ENCODE results near the gene TTC9B. TPM values are rescaled to one million over a fixed set of nuclear protein-coding genes. Genes with fewer than 3 reads are reported as not detected.

TTC9B gene
- total and polyA plus RNA-seq, 2 of the 4 experiments (the other 2 are of a cell fraction): not detected

DNA sequence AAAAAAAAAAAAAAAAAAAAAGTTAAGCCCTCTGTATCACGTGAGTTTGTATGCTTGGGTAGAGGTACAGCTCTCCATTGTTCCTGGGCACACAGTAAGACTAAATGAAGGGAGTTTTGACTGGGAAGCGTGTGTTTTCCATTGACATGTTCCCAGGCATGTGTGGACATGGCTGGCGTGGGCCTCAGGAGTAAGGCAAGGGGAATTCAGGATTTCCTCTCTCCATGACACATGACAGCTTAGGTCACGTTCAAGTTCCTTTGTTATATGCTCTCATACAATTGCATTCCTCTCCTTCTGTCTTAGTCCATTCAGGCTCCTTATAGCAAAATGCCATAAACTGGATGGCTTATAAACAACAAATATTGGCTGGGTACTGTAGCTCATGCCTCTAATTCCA is 44.1 kb downstream of the TTC9B start:
- WGBS, 2 experiments (ENCODE audit: extremely low coverage in 2 of 2, insufficient read length in 1 of 2): no CpG with 5 or more reads among the region's 4 CpGs
- Histone ChIP-seq H3K4ac (ENCODE audit: low read depth, low read length) (no peak overlapping the region), H3K4me3 (ENCODE audit: insufficient read depth, low read depth, low read length) (no peak overlapping the region), H4K20me1 (ENCODE audit: insufficient read depth, low read length) (no peaks in the 10 kb centered on the region), H4K8ac (ENCODE audit: low read depth in 2 of 2, low read length in 2 of 2) (no peak overlapping the region), H3K14ac (replicated peaks; ENCODE audit: low read depth, low read length) (no peak overlapping the region), H4K91ac (ENCODE audit: insufficient read depth, low read depth, low read length) (no peak overlapping the region), H3K23ac (ENCODE audit: low read depth, low read length) (no peak overlapping the region), H3K4me2 (ENCODE audit: low read depth, low read length) (no peak overlapping the region), H3K9me3 (ENCODE audit: control insufficient read depth, insufficient read depth, low read length) (no peaks in the 10 kb centered on the region), H3K4me1 (ENCODE audit: control insufficient read depth, insufficient read depth, low read length) (no peaks in the 10 kb centered on the region), H2BK120ac (ENCODE audit: low read depth, low read length) (no peak overlapping the region), H2AK5ac (ENCODE audit: low read depth, low read length) (no peak overlapping the region), H3K56ac (ENCODE audit: extremely low read depth, insufficient read depth, low read length) (no peak overlapping the region), H2BK20ac (ENCODE audit: low read depth, low read length) (no peak overlapping the region), H3K9ac (ENCODE audit: low read depth, low read length) (no peak overlapping the region), H2AK9ac (replicated peaks; ENCODE audit: low read depth, low read length, poor library complexity) (no peak overlapping the region), H3K27me3 (ENCODE audit: control insufficient read depth, insufficient read depth, low read length) (no peaks in the 10 kb centered on the region), H3K18ac (ENCODE audit: low read depth, low read length) (no peak overlapping the region), H2AFZ (replicated peaks; ENCODE audit: low read length, poor library complexity) (no peak overlapping the region), H3K79me1 (ENCODE audit: low read depth in 1 of 2, low read length in 2 of 2) (no peaks in the 10 kb centered on the region), H2BK5ac (ENCODE audit: low read depth, low read length, poor library complexity, severe bottlenecking) (no peak overlapping the region), H2BK15ac (ENCODE audit: low read depth, low read length) (no peak overlapping the region), H3K27ac (ENCODE audit: insufficient read depth, low read length) (no peak overlapping the region), H3K9me1 (ENCODE audit: insufficient read depth, low read length) (no peaks in the 10 kb centered on the region), H3K36me3 (ENCODE audit: control insufficient read depth, insufficient read depth, low read length) (no peaks in the 10 kb centered on the region), H4K5ac (ENCODE audit: low read depth, low read length) (no peak overlapping the region)
- DNase-seq: no peak
- dilution Hi-C loops (cut with HindIII; ENCODE audit: low sequenced_read_pairs, unreplicated experiment) (no loop called here), intact Hi-C loops (cut with micrococcal nuclease) (no loop called here), in situ Hi-C loops (cut with MboI; ENCODE audit: low sequenced_read_pairs) (no loop called here)
- no peak for ATAC-seq (ENCODE audit: low read depth)
- POLR2A ChIA-PET (ENCODE audit: unreplicated experiment): no interaction called here
- TF ChIP-seq, protein P1, sequence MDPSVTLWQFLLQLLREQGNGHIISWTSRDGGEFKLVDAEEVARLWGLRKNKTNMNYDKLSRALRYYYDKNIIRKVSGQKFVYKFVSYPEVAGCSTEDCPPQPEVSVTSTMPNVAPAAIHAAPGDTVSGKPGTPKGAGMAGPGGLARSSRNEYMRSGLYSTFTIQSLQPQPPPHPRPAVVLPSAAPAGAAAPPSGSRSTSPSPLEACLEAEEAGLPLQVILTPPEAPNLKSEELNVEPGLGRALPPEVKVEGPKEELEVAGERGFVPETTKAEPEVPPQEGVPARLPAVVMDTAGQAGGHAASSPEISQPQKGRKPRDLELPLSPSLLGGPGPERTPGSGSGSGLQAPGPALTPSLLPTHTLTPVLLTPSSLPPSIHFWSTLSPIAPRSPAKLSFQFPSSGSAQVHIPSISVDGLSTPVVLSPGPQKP (IDR thresholded peaks at IDR 0.05; ENCODE audit: borderline replicate concordance, low read depth, low read length): no peak
- TF ChIP-seq, protein P2, sequence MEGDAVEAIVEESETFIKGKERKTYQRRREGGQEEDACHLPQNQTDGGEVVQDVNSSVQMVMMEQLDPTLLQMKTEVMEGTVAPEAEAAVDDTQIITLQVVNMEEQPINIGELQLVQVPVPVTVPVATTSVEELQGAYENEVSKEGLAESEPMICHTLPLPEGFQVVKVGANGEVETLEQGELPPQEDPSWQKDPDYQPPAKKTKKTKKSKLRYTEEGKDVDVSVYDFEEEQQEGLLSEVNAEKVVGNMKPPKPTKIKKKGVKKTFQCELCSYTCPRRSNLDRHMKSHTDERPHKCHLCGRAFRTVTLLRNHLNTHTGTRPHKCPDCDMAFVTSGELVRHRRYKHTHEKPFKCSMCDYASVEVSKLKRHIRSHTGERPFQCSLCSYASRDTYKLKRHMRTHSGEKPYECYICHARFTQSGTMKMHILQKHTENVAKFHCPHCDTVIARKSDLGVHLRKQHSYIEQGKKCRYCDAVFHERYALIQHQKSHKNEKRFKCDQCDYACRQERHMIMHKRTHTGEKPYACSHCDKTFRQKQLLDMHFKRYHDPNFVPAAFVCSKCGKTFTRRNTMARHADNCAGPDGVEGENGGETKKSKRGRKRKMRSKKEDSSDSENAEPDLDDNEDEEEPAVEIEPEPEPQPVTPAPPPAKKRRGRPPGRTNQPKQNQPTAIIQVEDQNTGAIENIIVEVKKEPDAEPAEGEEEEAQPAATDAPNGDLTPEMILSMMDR (conservative IDR thresholded peaks at IDR 0.05; ENCODE audit: low read depth, low read length): no peak
- no peak for TF ChIP-seq RAD21 (IDR thresholded peaks at IDR 0.05; ENCODE audit: low read length)
- no peak for TF ChIP-seq MAFK (IDR thresholded peaks at IDR 0.05; ENCODE audit: low read depth, low read length)
- TF ChIP-seq POLR2A (IDR thresholded peaks at IDR 0.05; ENCODE audit: low read depth, low read length): no peak
- TF ChIP-seq, protein P3, sequence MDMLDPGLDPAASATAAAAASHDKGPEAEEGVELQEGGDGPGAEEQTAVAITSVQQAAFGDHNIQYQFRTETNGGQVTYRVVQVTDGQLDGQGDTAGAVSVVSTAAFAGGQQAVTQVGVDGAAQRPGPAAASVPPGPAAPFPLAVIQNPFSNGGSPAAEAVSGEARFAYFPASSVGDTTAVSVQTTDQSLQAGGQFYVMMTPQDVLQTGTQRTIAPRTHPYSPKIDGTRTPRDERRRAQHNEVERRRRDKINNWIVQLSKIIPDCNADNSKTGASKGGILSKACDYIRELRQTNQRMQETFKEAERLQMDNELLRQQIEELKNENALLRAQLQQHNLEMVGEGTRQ (IDR thresholded peaks at IDR 0.05; ENCODE audit: low read depth, low read length): no peak
- TF ChIP-seq NFE2L2 (IDR thresholded peaks at IDR 0.05; ENCODE audit: low read depth, low read length): no peak
- no peak for TF ChIP-seq RFX5 (IDR thresholded peaks at IDR 0.05; ENCODE audit: low read depth, low read length)
- TF ChIP-seq MXI1 (IDR thresholded peaks at IDR 0.05; ENCODE audit: borderline replicate concordance, low read depth, low read length): no peak
- no TSS peak for BruUV-seq (replicated peaks)
- CTCF ChIA-PET: interaction anchor here (0.5 to 0.6 kb wide), 2 partner anchors 9 to 10 kb away, joined by 3 to 4 read pairs; no protein-coding TSS in a partner anchor
